Kidney tubule cell (primary cell): Measurements from ENCODE around the gene MSH6.
"Not testable (repeated sequence)": the region's sequence is repeated elsewhere in the genome, so short reads cannot be mapped to it uniquely, and the experiment has no call there.

Experiments
- DNase-seq: peaks from one replicate; pipeline ENCODE4 v3.0.0-alpha.2; 2018; ENCODE audit warnings: low spot score

MSH6 gene

DNA sequence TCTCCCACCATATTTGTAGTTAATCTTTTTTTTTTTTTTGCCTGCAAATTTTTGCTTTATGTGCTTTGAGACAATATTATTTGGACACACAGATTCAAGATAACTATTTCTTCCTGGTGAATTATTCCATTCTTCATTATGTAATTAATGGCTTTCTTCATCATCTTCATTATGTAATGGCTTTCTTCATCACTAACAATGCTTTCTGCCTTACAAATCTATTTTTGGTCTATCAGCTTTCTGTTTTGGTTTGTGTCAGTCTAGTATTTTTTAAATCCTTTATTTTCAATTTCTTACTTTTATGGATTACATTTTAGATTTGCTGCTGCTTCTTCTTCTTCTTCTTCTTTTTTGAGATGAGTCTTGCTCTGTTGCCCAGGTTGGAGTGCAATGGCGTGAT lies 60.5 kb downstream of the MSH6 start:
- no peak for DNase-seq

DNA sequence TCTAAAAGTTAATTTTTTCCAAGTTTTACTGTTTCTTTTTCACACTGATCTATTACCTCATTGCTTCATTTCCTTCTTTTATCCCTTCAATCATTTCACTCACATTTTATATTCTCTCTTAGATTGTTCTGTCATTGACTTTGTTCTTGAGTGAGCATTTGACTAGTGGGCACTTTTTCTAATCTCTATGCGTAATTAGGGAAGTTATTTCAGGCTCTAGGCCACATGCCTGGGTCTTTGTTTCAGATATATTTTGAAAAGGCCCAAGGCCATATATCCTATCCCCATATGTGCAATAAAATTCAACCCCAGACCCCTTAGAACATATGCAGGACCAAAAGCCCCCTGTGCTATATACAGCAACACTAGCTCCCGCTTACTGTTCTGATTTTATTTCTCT lies 61.2 kb downstream of the MSH6 start:
- no peak for DNase-seq

DNA sequence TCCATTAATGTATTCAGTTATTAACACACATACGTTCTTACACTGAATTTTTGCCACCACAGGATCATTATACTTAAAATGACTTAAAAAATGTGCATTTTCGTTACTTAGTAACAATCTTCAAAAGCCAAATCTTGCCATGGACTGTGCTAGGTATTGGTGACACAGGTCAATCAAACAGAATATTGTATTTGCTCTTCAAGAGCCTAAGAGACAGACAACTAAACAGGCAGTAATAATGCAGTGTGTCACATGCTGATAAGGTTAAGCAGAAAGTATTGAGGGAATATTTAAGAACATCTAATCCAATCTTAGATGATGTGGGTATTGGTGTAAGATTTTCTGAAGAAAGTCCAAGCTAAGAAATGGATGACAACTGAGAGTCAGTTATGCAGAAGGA lies 66.4 kb downstream of the MSH6 start:
- DNase-seq: no peak

DNA sequence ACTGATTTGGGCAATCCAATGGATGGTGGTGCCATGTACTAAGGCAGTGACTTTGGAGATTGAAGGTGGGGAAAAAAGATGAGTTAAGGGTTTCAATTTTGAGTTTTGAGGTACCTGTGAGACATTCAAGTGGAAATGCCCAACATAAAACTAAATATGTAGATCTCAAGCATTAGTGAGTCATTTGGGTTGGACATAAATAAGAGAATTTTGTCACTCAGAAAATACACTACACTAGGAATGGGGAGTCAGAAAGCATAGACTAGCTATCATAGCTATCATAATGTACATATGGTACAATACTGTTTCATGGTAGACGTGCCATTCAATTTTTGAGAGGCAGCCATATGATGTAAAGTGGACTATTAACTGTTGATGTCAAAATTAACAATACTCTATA lies 67.3 kb downstream of the MSH6 start:
- no peak for DNase-seq

DNA sequence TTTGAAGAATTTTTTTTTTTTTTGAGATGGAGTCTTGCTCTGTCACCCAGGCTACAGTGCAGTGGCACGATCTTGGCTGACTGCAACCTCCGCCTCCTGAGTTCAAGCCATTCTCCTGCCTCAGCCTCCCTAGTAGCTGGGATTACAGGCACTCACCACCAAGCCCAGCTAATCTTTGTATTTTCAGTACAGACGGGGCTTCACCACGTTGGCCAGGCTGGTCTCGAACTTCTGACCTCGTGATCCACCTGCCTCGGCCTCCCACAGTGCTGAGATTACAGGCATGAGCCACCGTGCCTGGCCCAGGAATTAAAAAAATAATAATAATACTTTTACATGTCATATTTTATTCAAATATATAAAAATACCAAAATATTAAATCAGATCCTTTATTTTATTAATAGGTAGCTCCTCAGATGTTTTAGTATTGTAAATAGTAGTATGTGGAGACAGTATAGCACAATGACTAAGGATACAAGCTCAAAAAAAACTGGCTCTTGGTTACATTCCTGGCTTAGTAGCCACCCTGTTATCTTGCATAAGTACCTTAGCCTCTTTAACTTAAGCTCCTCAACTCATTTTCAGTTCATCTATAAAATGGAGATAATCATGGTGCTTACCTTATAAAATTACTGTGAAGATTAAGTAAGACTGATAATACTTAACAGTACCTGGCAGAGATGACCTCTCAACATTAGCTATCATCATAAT lies 70.3 kb downstream of the MSH6 start:
- DNase-seq: not testable (repeated sequence)
